HepG2 (cell line): ENCODE measurements around the gene HID1. TPM values are rescaled to one million over a fixed set of nuclear protein-coding genes. Genes with fewer than 3 reads are reported as not detected.
A peak's percentile ranks its signal among the peaks of the same experiment; 100 is the strongest.

Experiments
- ATAC-seq: fragments of 200-7000 bp; cut with Tn5 transposase; 3 replicates; pipeline ENCODE4 v1.9.1; 2020; ENCODE audit warnings: mild to moderate bottlenecking, moderate library complexity
- BruUV-seq: library from RNA; stranded (reverse); fragments of 400-500 nt; replicated peaks from 2 replicates; lab custom pipeline; 2021; lab: Mats Ljungman, UMichigan
- CTCF ChIA-PET: fragments of 300-600 bp; formaldehyde crosslinking; extraction: SDS; loops from one replicate; lab custom pipeline; 2021; ENCODE audit warnings: low total read pairs, inconsistent platforms, low intra/inter-chr PET ratio; lab: Yijun Ruan, JAX
- POLR2A ChIA-PET: fragments of 350-600 bp; sonication (Branson Sonifier 250); formaldehyde crosslinking; loops from one replicate; lab custom pipeline; 2020; ENCODE audit warnings: antibody characterized with exemption, inconsistent platforms; lab: Yijun Ruan, JAX
- DNase-seq: peaks from one replicate; pipeline ENCODE4 v3.0.0-alpha.2; 2015; ENCODE audit warnings: low spot score
- FAIRE-seq: peaks from 3 replicates; lab custom pipeline; 2011; peaks lifted over from hg19 to GRCh38; lab: Jason Lieb, UNC
- H2AFZ ChIP-seq: one replicate; pipeline ENCODE4 v1.6.1; 2011; ENCODE audit warnings: low read length, inconsistent platforms
- H3K27ac ChIP-seq: fragments of 300-600 bp; 3 replicates; pipeline ENCODE4 v1.8.0; 2011; ENCODE audit warnings: mixed run types, mild to moderate bottlenecking, mixed read lengths, low read length, inconsistent platforms; ENCODE audit not compliant: insufficient read depth; ENCODE audit errors: extremely low read length
- H3K27me3 ChIP-seq, 2 experiments: fragments of 200-600 bp in 1 of 2; 2 replicates in 1 of 2; 3 replicates in 1 of 2; pipeline versions ENCODE4 v1.6.0 to v1.8.0; 2011; ENCODE audit warnings: low read length in 2 of 2, mild to moderate bottlenecking in 2 of 2, moderate library complexity in 2 of 2, inconsistent platforms in 1 of 2; ENCODE audit not compliant: insufficient read depth in 2 of 2, control insufficient read depth in 1 of 2
- H3K36me3 ChIP-seq, 2 experiments: fragments of 200-600 bp in 1 of 2; replicated peaks in 1 of 2; 2 replicates in 1 of 2; 3 replicates in 1 of 2; pipeline versions ENCODE4 v1.5.1 to v1.8.0; 2011; ENCODE audit warnings: low read length in 2 of 2, inconsistent platforms in 1 of 2; ENCODE audit not compliant: insufficient read depth in 2 of 2, control insufficient read depth in 1 of 2
- H3K4me1 ChIP-seq: 2 replicates; pipeline ENCODE4 v1.5.1; 2012; ENCODE audit warnings: low read length, inconsistent platforms; ENCODE audit not compliant: insufficient read depth
- H3K4me2 ChIP-seq: 2 replicates; pipeline ENCODE4 v1.6.0; 2011; ENCODE audit warnings: low read depth, low read length, inconsistent platforms
- H3K4me3 ChIP-seq, 3 experiments: fragments of 200-600 bp in 1 of 3; sonication (generic), shearing (Covaris generic) in 1 of 3; replicated peaks in 1 of 3; 2 replicates each; pipeline ENCODE4 v1.5.1; 2011 to 2016; ENCODE audit warnings: low read length in 3 of 3, inconsistent platforms in 2 of 3, low read depth in 2 of 3, mild to moderate bottlenecking in 2 of 3, control low read depth in 1 of 3, mixed read lengths in 1 of 3; ENCODE audit not compliant: insufficient read depth in 1 of 3
- H3K79me2 ChIP-seq: one replicate; pipeline ENCODE4 v1.6.1; 2011; ENCODE audit warnings: low read length, inconsistent platforms; ENCODE audit not compliant: insufficient read depth
- H3K9ac ChIP-seq: 2 replicates; pipeline ENCODE4 v1.6.0; 2011; ENCODE audit warnings: mild to moderate bottlenecking, low read depth, low read length, inconsistent platforms; ENCODE audit not compliant: insufficient read depth
- H3K9me3 ChIP-seq: 2 replicates; pipeline ENCODE4 v1.5.1; 2012; ENCODE audit warnings: mild to moderate bottlenecking, low read length
- H4K20me1 ChIP-seq: 2 replicates; pipeline ENCODE4 v1.6.0; 2011; ENCODE audit warnings: inconsistent platforms, mild to moderate bottlenecking, low read length, moderate library complexity; ENCODE audit not compliant: insufficient read depth
- ERF ChIP-seq: IDR thresholded peaks from 2 replicates; pipeline ENCODE4 v1.6.1; 2018; ENCODE audit warnings: missing biosample characterization, missing genetic modification reagents
- GATAD2A ChIP-seq: IDR thresholded peaks from 2 replicates; pipeline ENCODE4 v1.6.1; 2016
- STAG1 ChIP-seq: sonication (generic); formaldehyde crosslinking; IDR thresholded peaks from 2 replicates; pipeline ENCODE4 v1.4.0; 2020; ENCODE audit warnings: missing genetic modification reagents
- XRCC5 ChIP-seq: fragments of 200-400 bp; formaldehyde crosslinking; optimal IDR thresholded peaks from 2 replicates; pipeline ENCODE3; 2017; ENCODE audit warnings: mild to moderate bottlenecking, low read length
- ZNF264 ChIP-seq: sonication (generic); formaldehyde crosslinking; IDR thresholded peaks from 2 replicates; pipeline ENCODE4 v1.4.0; 2020; ENCODE audit warnings: missing genetic modification reagents
- ZNF274 ChIP-seq: sonication (generic); formaldehyde crosslinking; IDR thresholded peaks from 2 replicates; pipeline ENCODE4 v1.5.1; 2020; ENCODE audit warnings: mild to moderate bottlenecking, missing genetic modification reagents
- ZNF563 ChIP-seq: sonication (generic); formaldehyde crosslinking; IDR thresholded peaks from 2 replicates; pipeline ENCODE4 v1.8.0; 2022; ENCODE audit warnings: mild to moderate bottlenecking, moderate library complexity, missing genetic modification reagents
- ZNF790 ChIP-seq: sonication (generic); formaldehyde crosslinking; IDR thresholded peaks from 2 replicates; pipeline ENCODE4 v1.8.0; 2022; ENCODE audit warnings: missing genetic modification reagents, mild to moderate bottlenecking, borderline replicate concordance
- ZNF83 ChIP-seq: sonication (generic); formaldehyde crosslinking; IDR thresholded peaks from 2 replicates; pipeline ENCODE4 v1.4.0; 2020; ENCODE audit warnings: missing genetic modification reagents, mild to moderate bottlenecking, borderline replicate concordance
- ZSCAN21 ChIP-seq: sonication (generic); formaldehyde crosslinking; IDR thresholded peaks from 2 replicates; pipeline ENCODE4 v1.8.0; 2022; ENCODE audit warnings: mild to moderate bottlenecking, missing genetic modification reagents, moderate library complexity, borderline replicate concordance
- WGBS: methylation state at CpG from one replicate; pipeline ENCODE4 v1.1.6; 2017; ENCODE audit warnings: low lambda C conversion rate; 5-methylcytosine and 5-hydroxymethylcytosine counted together
- in situ Hi-C: cut with HindIII; loops from 2 replicates; pipeline ENCODE4 v1.10.0; 2017; ENCODE audit warnings: low pct_unique_long_range_greater_than_20kb; ENCODE audit not compliant: extremely low pct_ligation_motif_present
- intact Hi-C: fragments of 100-400 bp; cut with micrococcal nuclease; formaldehyde crosslinking; loops from one replicate; pipeline ENCODE4 v1.10.0; 2022; ENCODE audit not compliant: unreplicated experiment
- polyA plus RNA-seq, 8 experiments: library from polyadenylated mRNA; depleted of rRNA in 3 of 8; stranded (reverse) in 7 of 8; unstranded in 1 of 8; fragments of >200 nt; fragmentation: Illumina TruSeq in 4 of 8; extraction: Trizol in 4 of 8; gene quantifications; 2 replicates each; pipeline versions ENCODE4 v1.2.1 to v1.2.3, GENCODE V29; 2011 to 2016; ENCODE audit warnings: low read depth in 4 of 8, missing spikeins in 1 of 8, mixed read lengths in 1 of 8; ENCODE audit not compliant: insufficient read depth in 1 of 8
- total RNA-seq, 5 experiments: library from RNA; depleted of rRNA; stranded (reverse); fragments of >200 nt; fragmentation: Illumina TruSeq; extraction: Trizol; gene quantifications; 2 replicates each; pipeline ENCODE4 v1.2.3, GENCODE V29; 2016; ENCODE audit warnings: low read depth in 1 of 5
- TF ChIP-seq, protein P1 (sequence below): sonication (generic); formaldehyde crosslinking; IDR thresholded peaks from 2 replicates; pipeline ENCODE4 v1.5.0; 2020; ENCODE audit warnings: mild to moderate bottlenecking, missing genetic modification reagents, moderate library complexity
- TF ChIP-seq, protein P2 (sequence below): sonication (generic); formaldehyde crosslinking; IDR thresholded peaks from 2 replicates; pipeline ENCODE4 v1.4.0; 2020; ENCODE audit warnings: low read depth, mild to moderate bottlenecking, missing genetic modification reagents
- TF ChIP-seq, protein P3 (sequence below): IDR thresholded peaks from 2 replicates; pipeline ENCODE4 v1.6.1; 2016; ENCODE audit warnings: low read depth, control low read depth
- TF ChIP-seq, protein P4 (sequence below): sonication (generic); formaldehyde crosslinking; IDR thresholded peaks from 2 replicates; pipeline ENCODE4 v1.5.1; 2020; ENCODE audit warnings: mild to moderate bottlenecking, missing genetic modification reagents, moderate library complexity

Gene HID1
- total and polyA plus RNA-seq, 2 of the 13 experiments (the other 11 are each of a cell fraction or from before 2014, with no cell fraction given) = 2.1 to 10.6 TPM

DNA sequence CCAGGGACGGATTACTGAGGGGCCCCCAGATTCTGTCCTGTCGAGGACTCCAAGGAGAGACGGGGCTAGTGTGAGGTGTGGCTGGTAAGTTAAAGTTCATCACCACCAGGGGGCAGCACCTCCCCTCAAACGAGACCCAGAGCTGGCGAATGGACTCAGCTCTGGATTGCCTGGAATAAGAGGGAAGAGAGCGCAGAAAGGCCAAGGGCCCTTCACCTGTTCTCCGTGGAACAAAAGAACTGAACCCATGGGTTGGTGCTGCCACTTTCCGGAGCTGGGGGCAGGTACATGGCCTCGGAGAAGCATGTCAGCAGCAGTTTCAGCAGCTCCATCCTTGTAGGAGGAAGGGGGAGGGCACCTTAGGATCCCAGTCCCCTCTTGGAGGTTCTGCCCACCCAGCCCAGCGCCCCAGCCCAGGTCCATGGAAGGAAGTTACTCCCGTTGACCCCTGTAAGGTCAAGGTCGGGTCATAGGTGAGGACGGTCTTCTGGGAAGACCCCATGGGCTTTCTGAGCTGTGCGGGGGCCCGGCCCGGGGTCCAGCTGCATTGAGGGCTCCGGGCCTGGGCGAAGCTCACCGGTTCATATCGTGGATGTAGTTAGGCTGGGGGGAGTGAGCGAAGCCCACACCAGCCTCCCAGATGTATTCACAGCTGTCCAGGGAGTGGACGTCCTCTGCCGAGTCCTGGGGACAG is 10.8 kb downstream of the HID1 start:
- H3K27ac ChIP-seq = no peak overlapping the region
- in situ Hi-C loops = loop anchor here (5.0 to 10.0 kb wide), 2 partner anchors 45 to 453 kb away; no protein-coding TSS in a partner anchor
- peak; percentile 85 for DNase-seq
- no peaks in the 10 kb centered on the region; a peak in 2 of 5 replicates for H3K27me3 ChIP-seq
- H3K79me2 ChIP-seq = no peaks in the 10 kb centered on the region
- peak; percentile 98 for FAIRE-seq
- H3K4me1 ChIP-seq = peaks cover 6% of the 10 kb centered on the region; the same call in 1 of the 2 replicates
- no peaks in the 10 kb centered on the region for H4K20me1 ChIP-seq
- peak; percentile 70 for ATAC-seq
- CTCF ChIA-PET = interaction anchor here (0.8 to 2.6 kb wide), 7 partner anchors 39 to 130 kb away, joined by 3 to 44 read pairs (median 4); partner anchors contain the start of genes MRPL58, OTOP2 and USH1G
- H3K36me3 ChIP-seq = no peaks in the 10 kb centered on the region
- no peak overlapping the region for H3K9ac ChIP-seq
- no peak overlapping the region for H3K4me2 ChIP-seq
- POLR2A ChIA-PET = interaction anchor here (0.7 to 5.2 kb wide), 14 partner anchors 9 to 243 kb away, joined by 3 to 94 read pairs (median 8); partner anchors contain the start of genes ARMC7, CDR2L, FDXR and HID1
- H3K9me3 ChIP-seq = no peaks in the 10 kb centered on the region
- no peak overlapping the region for H2AFZ ChIP-seq
- BruUV-seq = no TSS peak
- WGBS = 36% methylated on average over 17 of the region's 23 CpGs
- intact Hi-C loops = loop anchor here (1.0 to 5.0 kb wide), 4 partner anchors 20 to 170 kb away; no protein-coding TSS in a partner anchor
- H3K4me3 ChIP-seq = no peak overlapping the region
- TF ChIP-seq ZNF83 (CRISPR knock-in tag) (no peak), XRCC5 (peak; percentile 61), GATAD2A (CRISPR knock-in tag) (peak; percentile 62), ZSCAN21 (CRISPR knock-in tag) (no peak), ZNF264 (CRISPR knock-in tag) (0 out of 2 replicates have a peak, but pooled peaks have one; percentile 36), ZNF274 (0 out of 2 replicates have a peak, but pooled peaks have one; percentile 36), STAG1 (CRISPR knock-in tag) (peak; percentile 96), ERF (CRISPR knock-in tag) (0 out of 2 replicates have a peak, but pooled peaks have one; percentile 56), ZNF563 (CRISPR knock-in tag) (0 out of 2 replicates have a peak, but pooled peaks have one; percentile 56), ZNF790 (CRISPR knock-in tag) (no peak)
- TF ChIP-seq, protein P1, sequence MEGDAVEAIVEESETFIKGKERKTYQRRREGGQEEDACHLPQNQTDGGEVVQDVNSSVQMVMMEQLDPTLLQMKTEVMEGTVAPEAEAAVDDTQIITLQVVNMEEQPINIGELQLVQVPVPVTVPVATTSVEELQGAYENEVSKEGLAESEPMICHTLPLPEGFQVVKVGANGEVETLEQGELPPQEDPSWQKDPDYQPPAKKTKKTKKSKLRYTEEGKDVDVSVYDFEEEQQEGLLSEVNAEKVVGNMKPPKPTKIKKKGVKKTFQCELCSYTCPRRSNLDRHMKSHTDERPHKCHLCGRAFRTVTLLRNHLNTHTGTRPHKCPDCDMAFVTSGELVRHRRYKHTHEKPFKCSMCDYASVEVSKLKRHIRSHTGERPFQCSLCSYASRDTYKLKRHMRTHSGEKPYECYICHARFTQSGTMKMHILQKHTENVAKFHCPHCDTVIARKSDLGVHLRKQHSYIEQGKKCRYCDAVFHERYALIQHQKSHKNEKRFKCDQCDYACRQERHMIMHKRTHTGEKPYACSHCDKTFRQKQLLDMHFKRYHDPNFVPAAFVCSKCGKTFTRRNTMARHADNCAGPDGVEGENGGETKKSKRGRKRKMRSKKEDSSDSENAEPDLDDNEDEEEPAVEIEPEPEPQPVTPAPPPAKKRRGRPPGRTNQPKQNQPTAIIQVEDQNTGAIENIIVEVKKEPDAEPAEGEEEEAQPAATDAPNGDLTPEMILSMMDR = peak; percentile 93
- TF ChIP-seq, protein P2, sequence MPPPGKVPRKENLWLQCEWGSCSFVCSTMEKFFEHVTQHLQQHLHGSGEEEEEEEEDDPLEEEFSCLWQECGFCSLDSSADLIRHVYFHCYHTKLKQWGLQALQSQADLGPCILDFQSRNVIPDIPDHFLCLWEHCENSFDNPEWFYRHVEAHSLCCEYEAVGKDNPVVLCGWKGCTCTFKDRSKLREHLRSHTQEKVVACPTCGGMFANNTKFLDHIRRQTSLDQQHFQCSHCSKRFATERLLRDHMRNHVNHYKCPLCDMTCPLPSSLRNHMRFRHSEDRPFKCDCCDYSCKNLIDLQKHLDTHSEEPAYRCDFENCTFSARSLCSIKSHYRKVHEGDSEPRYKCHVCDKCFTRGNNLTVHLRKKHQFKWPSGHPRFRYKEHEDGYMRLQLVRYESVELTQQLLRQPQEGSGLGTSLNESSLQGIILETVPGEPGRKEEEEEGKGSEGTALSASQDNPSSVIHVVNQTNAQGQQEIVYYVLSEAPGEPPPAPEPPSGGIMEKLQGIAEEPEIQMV (CRISPR knock-in tag) = 0 out of 2 replicates have a peak, but pooled peaks have one; percentile 46
- TF ChIP-seq, protein P3, sequence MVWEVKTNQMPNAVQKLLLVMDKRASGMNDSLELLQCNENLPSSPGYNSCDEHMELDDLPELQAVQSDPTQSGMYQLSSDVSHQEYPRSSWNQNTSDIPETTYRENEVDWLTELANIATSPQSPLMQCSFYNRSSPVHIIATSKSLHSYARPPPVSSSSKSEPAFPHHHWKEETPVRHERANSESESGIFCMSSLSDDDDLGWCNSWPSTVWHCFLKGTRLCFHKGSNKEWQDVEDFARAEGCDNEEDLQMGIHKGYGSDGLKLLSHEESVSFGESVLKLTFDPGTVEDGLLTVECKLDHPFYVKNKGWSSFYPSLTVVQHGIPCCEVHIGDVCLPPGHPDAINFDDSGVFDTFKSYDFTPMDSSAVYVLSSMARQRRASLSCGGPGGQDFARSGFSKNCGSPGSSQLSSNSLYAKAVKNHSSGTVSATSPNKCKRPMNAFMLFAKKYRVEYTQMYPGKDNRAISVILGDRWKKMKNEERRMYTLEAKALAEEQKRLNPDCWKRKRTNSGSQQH (CRISPR knock-in tag) = no peak
- TF ChIP-seq, protein P4, sequence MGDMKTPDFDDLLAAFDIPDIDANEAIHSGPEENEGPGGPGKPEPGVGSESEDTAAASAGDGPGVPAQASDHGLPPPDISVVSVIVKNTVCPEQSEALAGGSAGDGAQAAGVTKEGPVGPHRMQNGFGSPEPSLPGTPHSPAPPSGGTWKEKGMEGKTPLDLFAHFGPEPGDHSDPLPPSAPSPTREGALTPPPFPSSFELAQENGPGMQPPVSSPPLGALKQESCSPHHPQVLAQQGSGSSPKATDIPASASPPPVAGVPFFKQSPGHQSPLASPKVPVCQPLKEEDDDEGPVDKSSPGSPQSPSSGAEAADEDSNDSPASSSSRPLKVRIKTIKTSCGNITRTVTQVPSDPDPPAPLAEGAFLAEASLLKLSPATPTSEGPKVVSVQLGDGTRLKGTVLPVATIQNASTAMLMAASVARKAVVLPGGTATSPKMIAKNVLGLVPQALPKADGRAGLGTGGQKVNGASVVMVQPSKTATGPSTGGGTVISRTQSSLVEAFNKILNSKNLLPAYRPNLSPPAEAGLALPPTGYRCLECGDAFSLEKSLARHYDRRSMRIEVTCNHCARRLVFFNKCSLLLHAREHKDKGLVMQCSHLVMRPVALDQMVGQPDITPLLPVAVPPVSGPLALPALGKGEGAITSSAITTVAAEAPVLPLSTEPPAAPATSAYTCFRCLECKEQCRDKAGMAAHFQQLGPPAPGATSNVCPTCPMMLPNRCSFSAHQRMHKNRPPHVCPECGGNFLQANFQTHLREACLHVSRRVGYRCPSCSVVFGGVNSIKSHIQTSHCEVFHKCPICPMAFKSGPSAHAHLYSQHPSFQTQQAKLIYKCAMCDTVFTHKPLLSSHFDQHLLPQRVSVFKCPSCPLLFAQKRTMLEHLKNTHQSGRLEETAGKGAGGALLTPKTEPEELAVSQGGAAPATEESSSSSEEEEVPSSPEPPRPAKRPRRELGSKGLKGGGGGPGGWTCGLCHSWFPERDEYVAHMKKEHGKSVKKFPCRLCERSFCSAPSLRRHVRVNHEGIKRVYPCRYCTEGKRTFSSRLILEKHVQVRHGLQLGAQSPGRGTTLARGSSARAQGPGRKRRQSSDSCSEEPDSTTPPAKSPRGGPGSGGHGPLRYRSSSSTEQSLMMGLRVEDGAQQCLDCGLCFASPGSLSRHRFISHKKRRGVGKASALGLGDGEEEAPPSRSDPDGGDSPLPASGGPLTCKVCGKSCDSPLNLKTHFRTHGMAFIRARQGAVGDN = peak; percentile 24; the same call in 1 of the 2 replicates
